PFSK-1 (cell line): ENCODE data around the gene CCK. TPM values are rescaled to one million over a fixed set of nuclear protein-coding genes. Genes with fewer than 3 reads are reported as not detected.

Source experiments
- FOXP2 ChIP-seq: optimal IDR thresholded peaks from 2 replicates; pipeline ENCODE3; 2011; ENCODE audit warnings: borderline replicate concordance, control low read depth, inconsistent platforms; ENCODE audit not compliant: insufficient read depth; ENCODE audit errors: extremely low read length, extremely low read depth
- POLR2AphosphoS5 ChIP-seq: IDR thresholded peaks from 2 replicates; pipeline ENCODE4 v1.6.1; 2012; ENCODE audit warnings: low read depth, mild to moderate bottlenecking, control low read depth, low read length, moderate library complexity
- SIN3A ChIP-seq: IDR thresholded peaks from 2 replicates; pipeline ENCODE4 v1.6.1; 2012; ENCODE audit warnings: mild to moderate bottlenecking, low read length, moderate library complexity, borderline replicate concordance; ENCODE audit not compliant: insufficient read depth
- TAF1 ChIP-seq: IDR thresholded peaks from 2 replicates; pipeline ENCODE4 v1.6.1; 2012; ENCODE audit warnings: low read length, control low read depth, borderline replicate concordance; ENCODE audit not compliant: insufficient read depth
- polyA plus RNA-seq: library from polyadenylated mRNA; unstranded; fragments of >200 nt; gene quantifications from one replicate; pipeline ENCODE4 v1.2.1, GENCODE V29; 2012; ENCODE audit warnings: low read depth, missing spikeins; ENCODE audit not compliant: insufficient read length
- TF ChIP-seq, protein P1 (sequence below), 2 experiments: IDR thresholded peaks; 2 replicates each; pipeline versions ENCODE4 v1.6.1 to v1.8.0; 2011 to 2012; ENCODE audit warnings: low read depth in 2 of 2, low read length in 2 of 2, control low read depth in 1 of 2, inconsistent platforms in 1 of 2, mild to moderate bottlenecking in 1 of 2, moderate library complexity in 1 of 2; ENCODE audit not compliant: insufficient read depth in 1 of 2

CCK gene, protein sequence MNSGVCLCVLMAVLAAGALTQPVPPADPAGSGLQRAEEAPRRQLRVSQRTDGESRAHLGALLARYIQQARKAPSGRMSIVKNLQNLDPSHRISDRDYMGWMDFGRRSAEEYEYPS
- not detected for polyA plus RNA-seq

DNA sequence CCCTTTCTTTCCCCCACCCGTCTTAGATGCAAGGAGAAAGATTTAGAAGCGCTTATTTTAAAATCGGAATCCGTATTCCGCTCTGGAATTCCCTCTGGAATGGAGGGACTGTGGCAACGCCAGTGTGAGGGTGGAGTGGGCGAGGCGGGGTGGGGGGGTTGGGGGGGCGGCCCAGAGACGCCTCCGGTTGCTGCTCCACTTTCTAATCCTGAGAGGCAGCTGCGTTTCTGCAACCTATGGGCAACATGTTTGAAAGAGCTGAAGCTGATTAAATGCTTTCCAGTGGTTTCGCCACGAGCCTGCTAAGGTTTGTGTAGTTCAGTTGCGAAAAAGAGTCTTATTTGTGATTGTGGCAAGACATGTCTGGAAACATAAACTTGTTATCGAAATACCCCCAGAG is at the start of gene CCK:
Gene CCK, minus strand, starts transcription at position 101 of the 400 bp plus-strand sequence. CDS start 2,555 bp downstream, outside the sequence.
- TF ChIP-seq FOXP2: no peak
- no peak for TF ChIP-seq SIN3A

DNA sequence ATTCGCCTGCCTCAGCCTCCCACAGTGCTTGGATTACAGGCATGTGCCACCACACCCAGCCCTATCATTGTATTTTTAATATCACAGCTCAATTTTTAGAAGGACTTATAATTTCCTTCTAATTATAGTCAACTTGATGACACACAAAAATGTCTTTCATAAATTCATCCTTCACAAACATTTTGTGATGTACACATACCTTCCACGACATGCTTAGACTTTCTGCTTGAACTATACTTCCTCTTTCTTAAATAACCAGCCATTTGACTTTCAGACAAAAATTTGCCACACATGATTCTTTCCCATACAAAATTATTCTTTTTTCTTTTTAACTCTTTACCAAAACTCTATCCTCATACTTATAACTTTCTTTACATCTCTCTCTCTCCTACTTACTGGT is 48.4 kb upstream of the CCK start:
- TF ChIP-seq SIN3A: no peak
- TF ChIP-seq FOXP2: no peak
- TF ChIP-seq, protein P1, sequence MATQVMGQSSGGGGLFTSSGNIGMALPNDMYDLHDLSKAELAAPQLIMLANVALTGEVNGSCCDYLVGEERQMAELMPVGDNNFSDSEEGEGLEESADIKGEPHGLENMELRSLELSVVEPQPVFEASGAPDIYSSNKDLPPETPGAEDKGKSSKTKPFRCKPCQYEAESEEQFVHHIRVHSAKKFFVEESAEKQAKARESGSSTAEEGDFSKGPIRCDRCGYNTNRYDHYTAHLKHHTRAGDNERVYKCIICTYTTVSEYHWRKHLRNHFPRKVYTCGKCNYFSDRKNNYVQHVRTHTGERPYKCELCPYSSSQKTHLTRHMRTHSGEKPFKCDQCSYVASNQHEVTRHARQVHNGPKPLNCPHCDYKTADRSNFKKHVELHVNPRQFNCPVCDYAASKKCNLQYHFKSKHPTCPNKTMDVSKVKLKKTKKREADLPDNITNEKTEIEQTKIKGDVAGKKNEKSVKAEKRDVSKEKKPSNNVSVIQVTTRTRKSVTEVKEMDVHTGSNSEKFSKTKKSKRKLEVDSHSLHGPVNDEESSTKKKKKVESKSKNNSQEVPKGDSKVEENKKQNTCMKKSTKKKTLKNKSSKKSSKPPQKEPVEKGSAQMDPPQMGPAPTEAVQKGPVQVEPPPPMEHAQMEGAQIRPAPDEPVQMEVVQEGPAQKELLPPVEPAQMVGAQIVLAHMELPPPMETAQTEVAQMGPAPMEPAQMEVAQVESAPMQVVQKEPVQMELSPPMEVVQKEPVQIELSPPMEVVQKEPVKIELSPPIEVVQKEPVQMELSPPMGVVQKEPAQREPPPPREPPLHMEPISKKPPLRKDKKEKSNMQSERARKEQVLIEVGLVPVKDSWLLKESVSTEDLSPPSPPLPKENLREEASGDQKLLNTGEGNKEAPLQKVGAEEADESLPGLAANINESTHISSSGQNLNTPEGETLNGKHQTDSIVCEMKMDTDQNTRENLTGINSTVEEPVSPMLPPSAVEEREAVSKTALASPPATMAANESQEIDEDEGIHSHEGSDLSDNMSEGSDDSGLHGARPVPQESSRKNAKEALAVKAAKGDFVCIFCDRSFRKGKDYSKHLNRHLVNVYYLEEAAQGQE (IDR thresholded peaks at IDR 0.05; ENCODE audit: insufficient read depth in 1 of 2, low read depth in 2 of 2, low read length in 2 of 2): no peak
- no peak for TF ChIP-seq POLR2AphosphoS5
- no peak for TF ChIP-seq TAF1

DNA sequence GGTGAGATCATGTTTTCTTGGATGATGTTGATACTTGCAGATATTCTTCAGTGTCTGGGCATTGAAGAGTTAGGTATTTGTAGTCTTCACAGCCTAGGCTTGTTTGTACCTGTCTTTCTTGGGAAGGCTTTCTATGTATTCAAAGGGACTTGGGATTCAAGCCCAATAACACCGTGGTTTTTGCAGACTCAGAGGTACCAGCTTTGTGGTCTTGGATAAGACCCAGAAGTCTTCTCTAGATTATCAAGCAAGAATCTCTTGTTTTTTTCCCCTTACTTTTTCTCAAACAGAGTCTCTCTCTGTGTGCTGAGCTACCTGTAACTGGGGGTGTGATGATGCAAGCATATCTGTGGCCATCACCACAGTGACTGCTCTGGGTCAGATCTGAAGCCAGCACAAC is 42.7 kb upstream of the CCK start:
- TF ChIP-seq FOXP2 (no peak), TAF1 (no peak), SIN3A (no peak), POLR2AphosphoS5 (no peak)
- TF ChIP-seq, protein P1 (IDR thresholded peaks at IDR 0.05; ENCODE audit: insufficient read depth in 1 of 2, low read depth in 2 of 2, low read length in 2 of 2): no peak

DNA sequence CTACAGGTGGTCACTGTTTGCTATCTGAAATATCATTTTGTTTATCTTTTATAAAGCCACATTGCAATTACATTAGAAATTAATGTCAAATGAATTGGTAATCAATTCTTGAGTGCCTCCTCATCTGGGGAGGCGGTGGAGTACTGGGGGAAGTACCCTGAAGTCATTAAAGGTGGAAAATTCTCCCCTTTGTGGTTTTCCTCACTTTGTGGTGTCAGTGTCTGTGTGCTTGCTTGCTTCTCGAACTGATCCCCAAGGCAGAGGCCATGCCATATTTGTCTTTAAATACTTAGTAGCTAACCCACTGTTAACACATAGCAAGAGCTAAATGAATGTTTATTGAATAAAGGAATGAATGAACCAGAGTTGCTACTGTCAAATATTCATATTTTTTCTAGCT is 40.5 kb upstream of the CCK start:
- no peak for TF ChIP-seq TAF1
- no peak for TF ChIP-seq FOXP2
- no peak for TF ChIP-seq SIN3A
- no peak for TF ChIP-seq POLR2AphosphoS5
- TF ChIP-seq, protein P1 (IDR thresholded peaks at IDR 0.05; ENCODE audit: insufficient read depth in 1 of 2, low read depth in 2 of 2, low read length in 2 of 2): no peak

DNA sequence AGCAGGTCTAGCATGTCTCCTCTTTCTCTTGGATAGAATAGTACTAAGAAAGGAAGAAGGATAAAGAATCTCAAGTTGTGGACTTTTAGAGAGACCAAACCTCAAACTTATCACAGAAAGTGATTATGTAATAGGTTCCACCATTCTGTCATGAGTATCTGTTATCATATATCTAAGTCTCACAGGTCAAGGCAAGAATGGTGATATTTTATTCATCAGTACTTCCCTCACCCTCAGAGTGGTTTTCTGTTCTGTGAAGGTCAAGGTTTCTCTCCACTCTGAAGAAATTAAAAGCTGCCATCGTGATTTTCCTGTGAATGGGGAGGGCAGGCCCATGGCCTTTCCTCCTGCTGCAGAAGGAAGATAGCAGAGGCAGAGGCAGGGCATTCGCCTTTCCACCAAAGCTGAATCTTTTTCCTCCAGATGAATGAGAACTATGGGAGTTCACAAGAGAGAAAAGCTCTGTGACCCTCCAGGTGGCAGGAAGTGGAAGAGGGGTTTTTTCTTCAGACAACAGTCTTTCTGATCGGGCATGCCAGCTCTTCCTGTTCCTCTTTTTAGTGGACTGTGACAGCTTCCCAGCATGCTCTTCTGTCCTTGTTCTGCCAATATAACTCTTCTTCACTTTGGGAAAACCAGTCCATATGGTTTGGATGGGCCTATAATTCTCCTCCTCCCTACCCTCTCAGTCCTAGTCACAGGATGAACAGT is 37.1 kb upstream of the CCK start:
- TF ChIP-seq TAF1: no peak

DNA sequence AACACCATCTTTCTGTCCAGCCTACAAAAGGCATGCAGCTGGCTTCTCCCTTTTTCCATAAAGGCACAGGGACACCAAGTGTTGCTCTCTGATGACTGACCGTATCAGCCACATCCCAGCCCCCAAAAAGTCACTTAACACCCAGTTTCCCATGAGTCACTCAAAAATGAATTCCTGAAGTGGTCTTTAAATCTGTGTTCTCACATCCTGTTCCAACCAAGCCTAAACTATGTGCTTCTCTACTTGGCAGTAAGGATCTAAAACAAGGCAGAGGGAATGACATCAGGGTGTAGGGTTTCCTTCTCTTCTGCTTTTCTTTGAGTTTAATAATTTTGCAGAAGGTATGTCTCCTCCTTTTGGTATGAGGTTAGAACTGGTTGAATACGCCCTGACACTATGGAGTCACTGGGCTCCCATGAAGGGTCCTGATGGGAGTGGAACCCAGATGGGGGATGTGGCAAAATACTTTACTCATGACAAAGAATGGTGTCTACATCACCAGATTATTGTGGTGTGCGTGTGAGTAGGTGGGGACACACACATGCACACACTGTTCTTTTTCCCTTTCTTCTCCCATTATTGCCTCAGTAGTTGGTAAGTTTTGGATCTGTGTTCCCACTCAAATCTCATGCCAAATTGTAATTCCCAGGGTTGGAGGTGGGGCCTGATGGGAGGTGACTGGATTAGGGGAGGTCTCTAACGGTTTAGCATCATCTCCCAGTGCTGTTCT is 35.6 kb upstream of the CCK start:
- TF ChIP-seq TAF1: no peak
- no peak for TF ChIP-seq FOXP2
- TF ChIP-seq SIN3A: no peak
- TF ChIP-seq POLR2AphosphoS5: no peak
- TF ChIP-seq, protein P1 (IDR thresholded peaks at IDR 0.05; ENCODE audit: insufficient read depth in 1 of 2, low read depth in 2 of 2, low read length in 2 of 2): no peak
